ENCODE results near the gene NOC3L.

The NOC3L gene

GRCh38 chr10:94300042-94300441 is 62.7 kb downstream of the NOC3L start:
- no peak for DNase-seq (ENCODE audit: low read depth)

GRCh38 chr10:94299417-94299816 is 63.3 kb downstream of the NOC3L start:
- peak; percentile 51 for DNase-seq (ENCODE audit: low read depth)

GRCh38 chr10:94294168-94294567 is 68.6 kb downstream of the NOC3L start:
- no peak for DNase-seq (ENCODE audit: low read depth)

- no peak for DNase-seq (ENCODE audit: low read depth)
Observed at GRCh38 chr10:94293354-94293753, 69.4 kb downstream of the NOC3L start.

GRCh38 chr10:94292434-94293090 is 70.2 kb downstream of the NOC3L start:
- DNase-seq (ENCODE audit: low read depth): peak; percentile 36

- no peak for DNase-seq (ENCODE audit: low read depth)
Observed at GRCh38 chr10:94288361-94289101, 74.2 kb downstream of the NOC3L start.

- no peak for DNase-seq (ENCODE audit: low read depth)
Observed at GRCh38 chr10:94287336-94287735, 75.4 kb downstream of the NOC3L start.

- DNase-seq (ENCODE audit: low read depth): no peak
Observed at GRCh38 chr10:94286901-94287300, 75.8 kb downstream of the NOC3L start.

GRCh38 chr10:94285271-94285670 is 77.5 kb downstream of the NOC3L start:
- DNase-seq (ENCODE audit: low read depth): no peak

Data from HS-5 (cell line).